HG03354 (cell line): Measurements from ENCODE around the gene ENPP1.
"Not testable (repeated sequence)": the region's sequence is repeated elsewhere in the genome, so short reads cannot be mapped to it uniquely, and the experiment has no call there.

Experiments used
- ATAC-seq: cut with Tn5 transposase; IDR thresholded peaks from one replicate; pipeline ENCODE4 v1.9.1; 2021; ENCODE audit warnings: mild to moderate bottlenecking; ENCODE audit not compliant: unreplicated experiment, poor library complexity, severe bottlenecking

The ENPP1 gene

GRCh38 chr6:131909408-131910218 is 101.8 kb downstream of the ENPP1 start:
- peak; percentile 100 for ATAC-seq

- ATAC-seq, result peak; percentile 22
Observed at GRCh38 chr6:131910219-131910589, 102.4 kb downstream of the ENPP1 start.

GRCh38 chr6:131910956-131911355 is 103.1 kb downstream of the ENPP1 start:
- no peak for ATAC-seq

GRCh38 chr6:131911951-131912350 is 104.1 kb downstream of the ENPP1 start:
- ATAC-seq, result no peak

DNA sequence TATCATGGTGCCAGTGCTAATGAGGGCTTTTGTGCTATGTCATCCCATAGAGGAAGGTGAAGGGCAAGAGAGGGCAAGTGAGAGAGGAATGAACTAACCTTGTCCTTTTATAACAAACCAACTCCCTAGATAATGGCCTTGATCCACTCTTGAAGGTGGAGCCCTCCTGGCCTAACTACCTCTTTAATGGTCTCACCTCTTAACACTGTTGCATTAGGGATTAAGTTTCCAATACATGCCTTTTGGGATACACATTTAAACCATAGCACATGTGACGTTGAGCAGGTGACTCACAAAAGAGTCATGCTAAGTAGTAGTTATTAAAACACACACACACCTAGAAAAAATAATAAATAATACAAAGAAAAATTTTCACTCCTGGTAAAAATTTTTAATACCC is 106.4 kb downstream of the ENPP1 start:
- no peak for ATAC-seq

- peak; percentile 87 for ATAC-seq
Observed at GRCh38 chr6:131914967-131915751, 107.3 kb downstream of the ENPP1 start.

- not testable (repeated sequence) for ATAC-seq
Observed at GRCh38 chr6:131916091-131916796, 108.4 kb downstream of the ENPP1 start.

GRCh38 chr6:131916847-131917246 is 109.0 kb downstream of the ENPP1 start:
- no peak for ATAC-seq

GRCh38 chr6:131917318-131917717 is 109.5 kb downstream of the ENPP1 start:
- ATAC-seq, result no peak

DNA sequence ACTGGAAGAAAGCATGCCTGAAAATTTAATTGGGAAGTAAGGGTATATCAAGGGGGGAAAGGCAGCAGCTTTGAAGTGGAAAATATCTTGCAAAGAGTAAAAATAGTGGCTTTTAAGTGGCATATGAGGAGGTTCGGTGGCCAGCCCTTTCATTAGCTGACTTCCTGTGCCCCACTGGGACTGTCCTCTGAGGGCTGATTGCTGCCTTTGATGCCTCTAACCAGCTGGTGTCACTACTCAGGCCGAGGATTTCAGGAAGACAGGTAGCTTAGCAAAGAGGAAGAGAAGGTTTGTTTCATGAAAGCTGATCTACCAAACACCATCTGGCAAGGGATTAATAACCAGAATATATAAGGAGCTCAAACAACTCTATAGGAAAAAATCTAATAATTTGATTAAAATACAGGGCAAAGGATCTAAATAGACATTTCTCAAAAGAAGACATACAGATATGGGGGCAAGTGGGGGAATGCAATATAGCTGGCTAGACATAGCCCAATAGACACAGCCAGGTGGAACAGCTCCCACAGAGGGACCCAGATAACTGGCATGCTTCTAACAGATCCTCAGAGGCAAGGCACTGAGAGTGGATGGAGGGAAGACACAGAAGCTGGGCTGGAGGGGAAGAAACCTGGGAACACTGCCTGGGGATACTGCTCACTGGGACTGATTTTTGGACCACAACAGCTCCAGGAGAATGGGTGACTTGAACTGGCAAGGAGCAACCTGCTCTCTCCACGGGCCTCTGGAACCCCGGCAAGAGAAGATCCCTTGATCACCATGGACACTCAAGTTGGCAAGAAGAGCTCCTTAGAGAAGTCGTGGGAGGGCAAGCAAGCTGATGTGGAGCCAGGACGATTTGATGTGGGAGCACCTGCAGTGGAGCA is 110.2 kb downstream of the ENPP1 start:
- no peak for ATAC-seq

GRCh38 chr6:131918650-131919355 is 111.0 kb downstream of the ENPP1 start:
- no peak for ATAC-seq

DNA sequence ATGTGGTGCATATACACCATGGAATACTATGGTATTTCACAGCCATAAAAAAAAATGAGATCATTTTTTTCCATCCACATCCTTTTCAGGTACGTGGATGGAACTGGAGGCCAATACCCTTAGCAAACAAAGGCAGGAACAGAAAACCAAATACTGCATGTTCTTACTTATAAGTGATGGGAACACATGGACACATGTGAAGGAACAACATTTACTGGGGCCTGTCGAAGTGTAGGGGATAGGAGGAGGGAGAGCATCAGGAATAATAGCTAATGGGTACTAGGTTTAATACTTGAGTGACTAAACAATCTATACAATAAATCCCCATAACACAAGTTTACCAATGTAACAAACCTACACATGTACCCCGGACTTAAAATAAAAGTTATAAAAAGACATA is 112.8 kb downstream of the ENPP1 start:
- no peak for ATAC-seq

DNA sequence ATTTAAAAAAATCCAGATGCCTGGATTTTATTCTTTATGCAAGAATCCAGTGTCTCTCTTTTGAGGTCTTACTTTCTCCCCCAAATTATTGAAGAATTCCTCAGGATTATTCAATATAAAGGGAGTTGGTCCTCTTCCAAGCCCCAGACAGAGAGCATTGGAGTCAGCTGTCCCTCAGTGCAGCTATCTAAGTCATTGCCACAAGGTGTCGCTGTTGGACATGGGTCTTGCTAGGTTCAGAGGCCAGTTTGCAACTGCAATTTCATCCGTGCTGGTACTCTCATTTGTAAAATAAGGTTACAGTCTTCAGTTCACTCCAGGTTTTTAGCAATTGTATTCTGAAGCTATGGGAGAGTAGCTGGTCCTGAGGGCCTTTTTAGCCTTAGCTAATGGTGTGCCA is 115.5 kb downstream of the ENPP1 start:
- ATAC-seq, result no peak

DNA sequence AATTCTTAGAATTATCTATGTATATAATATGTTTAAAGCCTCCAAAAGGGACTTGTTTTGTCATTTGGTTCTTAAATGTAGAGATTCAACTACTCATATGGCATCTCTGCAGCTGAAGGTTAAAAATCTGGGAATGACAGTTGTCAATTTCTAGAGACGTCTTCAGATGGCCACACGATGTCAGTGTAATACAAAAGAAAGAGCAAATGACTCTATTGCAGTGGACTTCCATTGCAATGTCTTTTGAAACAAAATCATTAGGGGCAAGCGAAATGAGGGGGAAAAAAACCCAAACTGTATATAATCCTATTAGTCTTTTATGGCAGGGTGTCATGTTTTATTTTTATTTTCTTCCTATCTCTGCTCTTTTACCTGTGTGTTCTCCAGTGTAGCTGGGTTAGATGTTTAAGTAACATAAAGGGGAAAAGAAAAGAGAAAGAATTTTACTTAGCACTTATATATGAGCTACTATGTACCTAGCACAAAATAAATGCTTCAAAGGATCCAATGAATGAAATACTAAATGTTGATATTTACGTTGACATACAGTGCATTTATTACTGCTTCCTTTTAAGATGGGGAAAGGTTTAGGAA is 117.2 kb downstream of the ENPP1 start:
- ATAC-seq, result no peak

- ATAC-seq, result no peak
Observed at GRCh38 chr6:131929264-131929663, 121.4 kb downstream of the ENPP1 start.

DNA sequence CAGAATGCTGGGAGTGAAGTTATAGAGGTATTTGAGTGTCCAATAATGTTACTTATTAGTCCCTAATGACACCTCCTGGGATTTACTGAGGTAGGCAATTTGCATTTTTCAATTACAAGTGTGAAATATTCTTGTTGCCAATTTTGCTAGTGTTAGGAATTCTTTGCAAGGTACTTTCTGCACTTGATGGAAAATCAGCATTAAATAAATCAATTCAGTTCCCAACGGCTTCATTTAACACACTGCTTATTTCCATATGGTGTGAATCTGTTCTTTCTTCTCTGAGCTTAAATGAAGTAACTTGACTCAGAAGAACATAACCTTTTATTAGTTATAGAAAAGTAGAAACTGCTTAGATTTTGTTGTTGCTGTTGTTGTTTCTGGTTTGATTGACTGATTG is 122.2 kb downstream of the ENPP1 start:
- no peak for ATAC-seq

- no peak for ATAC-seq
Observed at GRCh38 chr6:131931063-131931750, 123.4 kb downstream of the ENPP1 start.

- no peak for ATAC-seq
Observed at GRCh38 chr6:131936156-131936555, 128.3 kb downstream of the ENPP1 start.
